HCT116 (cell line): ENCODE measurements around the gene TLCD3B. TPM values are rescaled to one million over a fixed set of nuclear protein-coding genes. Genes with fewer than 3 reads are reported as not detected.

Experiments
- total RNA-seq: library from RNA; stranded (reverse); gene quantifications from one replicate; pipeline ENCODE4 v1.2.1, GENCODE V29; 2021; ENCODE audit not compliant: unreplicated experiment

Gene TLCD3B
- total RNA-seq, 1 experiment from 2014 or later = 1.0 TPM

Other genes starting within 250 kb of the TLCD3B start
- gene KIF22, start 240.5 kb downstream of the TLCD3B start, total RNA-seq = 155 TPM
- 256 TPM for gene MAZ, start 224.7 kb downstream of the TLCD3B start, total RNA-seq
- 4.0 TPM for gene PRRT2, start 219.1 kb downstream of the TLCD3B start, total RNA-seq
- gene PAGR1, start 215.1 kb downstream of the TLCD3B start, total RNA-seq = 28.9 TPM
- gene MVP, start 210.8 kb downstream of the TLCD3B start, total RNA-seq = 75.1 TPM
- 58.3 TPM for gene CDIPT, start 168.0 kb downstream of the TLCD3B start, total RNA-seq
- gene SEZ6L2, start 131.7 kb downstream of the TLCD3B start, total RNA-seq = 49.3 TPM
- gene ASPHD1, start 130.8 kb downstream of the TLCD3B start, total RNA-seq = 18.4 TPM
- 40.7 TPM for gene KCTD13, start 105.0 kb downstream of the TLCD3B start, total RNA-seq
- gene TMEM219, start 69.2 kb downstream of the TLCD3B start, total RNA-seq = 75.5 TPM
- 56.7 TPM for gene TAOK2, start 57.4 kb downstream of the TLCD3B start, total RNA-seq
- gene HIRIP3, start 35.7 kb downstream of the TLCD3B start, total RNA-seq = 21.8 TPM
- 89.8 TPM for gene INO80E, start 35.0 kb downstream of the TLCD3B start, total RNA-seq
- 17.3 TPM for gene DOC2A, start 20.2 kb downstream of the TLCD3B start, total RNA-seq
- not detected for gene C16orf92, start 8.1 kb downstream of the TLCD3B start, total RNA-seq
- gene ALDOA, start 34.5 kb upstream of the TLCD3B start, total RNA-seq = 2,423 TPM
- gene PPP4C, start 44.7 kb upstream of the TLCD3B start, total RNA-seq = 165 TPM
- gene TBX6, start 60.7 kb upstream of the TLCD3B start, total RNA-seq = 1.4 TPM
- 10.9 TPM for gene YPEL3, start 64.9 kb upstream of the TLCD3B start, total RNA-seq
- gene GDPD3, start 82.3 kb upstream of the TLCD3B start, total RNA-seq = 7.0 TPM
- 68.8 TPM for gene MAPK3, start 91.9 kb upstream of the TLCD3B start, total RNA-seq
- gene CORO1A, start 152.3 kb upstream of the TLCD3B start, total RNA-seq = 7.0 TPM
- 180 TPM for gene BOLA2B, start 162.4 kb upstream of the TLCD3B start, total RNA-seq
- 48.3 TPM for gene SLX1A, start 162.6 kb upstream of the TLCD3B start, total RNA-seq
- 23.5 TPM for gene SULT1A3, start 168.0 kb upstream of the TLCD3B start, total RNA-seq
- 9.1 TPM for gene NPIPB13, start 217.2 kb upstream of the TLCD3B start, total RNA-seq